Stimulated activated CD8-positive, alpha-beta memory T cell treated with anti-CD3 and anti-CD28 coated beads, Interleukin-7, amount 100 ng/mL, for 4 hours (primary cell): ENCODE measurements around the gene CALM3.
"Not testable (repeated sequence)": the region's sequence is repeated elsewhere in the genome, so short reads cannot be mapped to it uniquely, and the experiment has no call there.

ENCODE experiments used
- DNase-seq, 2 donors: peaks; one replicate each; pipeline ENCODE4 v3.0.0-alpha.2; 2020; ENCODE audit warnings: low read depth in 2 of 2

CALM3 gene

DNA sequence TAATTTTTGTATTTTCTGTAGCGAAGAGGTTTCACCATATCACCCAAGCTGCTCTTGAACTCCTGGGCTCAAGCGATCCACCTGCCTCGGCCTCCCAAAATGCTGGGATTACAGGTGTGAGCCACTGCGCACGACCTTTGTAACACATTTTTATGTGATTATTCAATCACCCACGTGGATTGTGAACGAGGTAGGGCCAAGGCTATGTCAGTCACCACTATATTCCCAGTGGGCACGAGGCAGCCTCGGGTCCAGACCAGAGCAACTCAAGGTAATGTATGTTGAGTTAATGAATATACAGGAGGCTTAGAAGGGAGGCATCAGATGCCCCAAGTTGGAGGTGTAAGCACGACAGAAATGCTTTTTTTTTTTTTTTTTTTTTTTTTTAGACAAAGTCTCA, 14.8 kb downstream of the CALM3 start:
- no peak for DNase-seq

DNA sequence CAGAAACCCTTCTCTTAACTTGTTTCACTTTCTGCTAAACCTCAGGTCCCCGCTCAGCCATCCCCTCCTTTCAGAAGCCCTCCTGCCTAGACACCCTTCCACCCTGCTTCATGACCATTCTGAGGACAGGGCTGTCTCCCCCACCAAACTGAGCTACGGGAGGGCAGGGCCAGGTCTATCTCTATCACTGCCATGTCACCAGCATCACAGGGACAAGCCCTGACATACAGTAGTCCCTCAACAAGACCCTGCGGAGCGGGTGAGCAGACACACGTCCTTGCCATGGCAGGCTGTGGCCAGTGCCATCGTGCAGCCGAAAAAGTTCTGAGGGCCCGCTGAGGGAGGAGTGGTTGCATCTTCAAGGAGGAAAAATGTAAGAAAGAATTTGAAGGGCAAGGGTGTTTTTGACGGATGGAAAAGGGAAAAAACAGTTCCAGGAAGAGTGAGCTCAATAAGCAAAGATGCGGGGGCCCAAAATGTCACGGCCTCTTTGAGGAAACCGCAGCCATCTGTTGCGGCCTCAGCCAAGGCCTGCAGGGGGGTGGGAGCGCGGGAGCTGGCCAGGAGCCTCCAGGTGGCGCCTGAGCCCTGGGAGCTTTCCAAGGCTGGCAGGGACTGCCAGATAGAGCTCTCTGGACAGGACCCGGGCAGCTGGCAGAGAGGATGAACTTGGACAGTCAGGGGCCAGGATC, 15.6 kb downstream of the CALM3 start:
- no peak for DNase-seq

DNA sequence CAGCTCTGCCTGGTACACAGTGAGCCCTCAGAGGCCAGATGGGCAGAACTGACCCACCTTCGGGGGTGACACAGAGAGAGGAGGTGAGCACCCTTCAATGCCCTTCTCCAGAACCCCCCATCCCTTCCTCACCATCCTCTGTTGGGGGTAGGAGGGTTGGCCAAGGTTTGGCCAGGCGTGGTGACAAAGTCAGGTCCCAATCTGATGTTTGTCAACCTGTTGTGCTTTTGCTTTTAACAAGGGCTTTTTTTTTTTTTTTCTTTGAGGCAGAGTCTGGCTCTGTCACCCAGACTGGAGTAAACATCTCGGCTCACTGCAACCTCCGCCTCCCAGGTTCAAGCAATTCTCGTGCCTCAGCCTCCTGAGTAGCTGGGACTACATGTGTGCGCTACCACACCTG, 16.5 kb downstream of the CALM3 start:
- DNase-seq: no peak

DNA sequence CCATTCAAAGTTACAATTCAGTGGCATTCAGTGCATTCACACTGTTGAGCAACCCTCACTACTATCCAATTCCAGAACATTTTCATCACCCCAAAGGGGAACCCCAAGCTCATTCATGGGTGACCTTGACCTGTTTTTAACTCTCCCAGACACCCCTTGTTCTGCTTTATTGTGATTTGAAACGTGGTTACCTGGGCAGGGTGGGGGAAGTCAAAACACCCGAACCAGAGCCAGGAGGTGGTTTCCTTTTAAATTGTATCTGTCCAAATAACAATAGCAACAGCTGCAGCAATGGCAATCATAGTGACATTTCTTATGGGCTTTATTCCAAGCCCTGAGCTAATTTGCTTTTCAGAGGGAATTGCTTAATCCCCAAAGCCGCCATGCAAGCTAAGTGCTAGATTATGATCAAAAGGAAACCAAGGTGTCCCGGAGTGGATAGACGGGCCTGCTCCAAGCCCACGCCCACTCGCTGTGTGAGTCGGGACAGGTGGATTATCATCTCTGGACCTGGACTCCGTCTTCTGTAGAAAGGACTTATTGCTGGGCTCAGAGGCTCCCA, 17.6 kb downstream of the CALM3 start:
- DNase-seq: no peak

DNA sequence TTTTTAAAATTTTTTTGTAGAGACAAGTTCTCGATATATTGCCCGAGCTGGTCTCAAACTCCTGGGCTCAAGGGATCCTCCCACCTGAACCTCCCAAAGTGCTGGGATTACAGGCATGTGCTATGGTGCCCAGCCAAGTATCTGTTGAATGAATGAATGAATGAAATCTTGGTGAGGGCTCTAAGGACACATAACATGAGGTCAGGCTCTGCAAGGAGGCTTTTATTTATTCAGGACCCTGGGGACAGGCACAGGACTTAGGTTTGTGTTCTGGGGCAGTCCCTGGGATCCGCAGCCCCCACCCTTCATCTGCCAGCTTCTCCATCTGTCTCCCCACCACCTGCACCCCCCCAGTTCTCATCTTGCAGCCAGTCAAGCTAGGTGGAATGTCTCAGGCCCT, 19.1 kb downstream of the CALM3 start:
- DNase-seq: no peak

DNA sequence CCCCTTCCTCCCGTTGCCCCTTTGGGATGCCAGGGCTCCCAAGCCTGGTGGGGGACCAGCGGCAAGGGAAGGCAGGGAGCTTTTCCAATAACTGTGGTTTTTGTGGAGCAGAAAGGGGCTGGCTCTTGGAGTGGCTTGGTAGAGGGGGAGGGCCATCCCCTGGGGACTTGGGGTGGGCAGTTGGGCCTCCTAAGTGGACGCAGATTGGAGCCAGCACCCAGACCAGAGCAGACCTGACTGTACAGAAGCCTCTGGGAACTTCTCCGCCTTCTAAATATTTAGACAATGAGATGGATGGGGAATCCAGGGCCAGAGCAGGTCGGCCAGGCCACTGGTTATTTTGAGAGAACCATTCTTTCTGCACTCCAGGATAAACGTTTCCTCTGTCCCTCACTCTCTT, 19.6 kb downstream of the CALM3 start:
- DNase-seq: no peak

DNA sequence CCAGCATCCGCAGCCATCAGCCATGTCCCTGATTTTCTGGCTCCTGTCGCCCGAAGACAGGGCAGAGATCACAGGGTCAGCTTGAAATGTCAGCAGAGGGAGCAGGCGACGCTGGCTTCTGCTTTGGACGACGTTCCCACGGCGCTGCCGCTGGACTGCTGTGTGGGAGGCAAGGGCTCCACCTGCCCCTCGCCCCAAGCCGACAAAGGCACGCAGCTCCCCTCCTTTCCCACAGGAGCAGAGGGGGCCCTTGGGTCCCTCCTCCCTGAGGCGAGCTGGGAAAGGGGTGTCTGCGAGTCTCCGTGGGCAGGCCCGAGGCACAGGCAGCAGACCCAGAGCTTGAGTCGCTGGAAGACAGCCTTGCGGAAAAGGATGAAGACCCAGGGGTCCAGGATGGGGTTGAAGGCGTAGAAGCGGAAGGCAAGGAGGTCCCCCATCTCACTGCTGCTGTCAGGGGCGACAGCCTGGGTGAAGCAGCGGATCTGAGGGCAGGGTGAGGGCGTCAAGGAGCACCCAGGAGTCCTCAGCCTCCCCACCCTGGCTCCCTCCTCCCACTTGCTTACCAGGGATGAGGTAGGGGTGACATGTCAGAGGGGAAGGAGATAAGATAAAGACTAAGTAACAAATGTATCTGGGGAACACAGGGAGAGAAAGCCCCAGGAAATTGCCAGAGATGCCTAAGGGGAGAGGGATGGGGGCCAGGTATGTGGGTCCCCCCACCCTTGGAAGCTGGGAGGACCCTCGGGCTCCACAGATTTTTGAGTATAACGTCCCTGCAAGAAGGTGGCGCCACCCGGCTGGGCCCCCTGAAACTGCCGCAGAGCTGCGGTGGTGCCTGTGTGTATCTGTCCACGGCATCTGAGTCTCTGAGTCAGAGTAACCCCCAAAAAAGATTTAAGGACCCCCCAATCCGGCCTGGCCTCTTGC, 20.3 kb downstream of the CALM3 start:
- no peak for DNase-seq

DNA sequence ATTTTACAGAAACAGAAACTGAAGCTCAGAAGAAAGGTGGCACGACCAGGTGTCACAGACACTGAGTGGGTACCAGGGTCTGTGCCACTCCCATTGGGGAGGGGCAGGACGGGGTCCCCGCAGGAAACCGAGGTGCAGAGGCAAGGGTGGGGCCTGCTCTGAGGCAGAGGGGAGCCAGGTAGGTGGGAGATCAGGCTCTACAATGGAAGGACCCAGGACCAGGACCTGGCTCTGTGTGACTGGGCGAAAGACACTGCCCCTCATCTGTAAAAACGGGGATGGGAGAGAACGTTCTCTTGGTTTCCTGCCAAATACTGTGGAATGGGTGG, 21.0 kb downstream of the CALM3 start:
- no peak for DNase-seq

DNA sequence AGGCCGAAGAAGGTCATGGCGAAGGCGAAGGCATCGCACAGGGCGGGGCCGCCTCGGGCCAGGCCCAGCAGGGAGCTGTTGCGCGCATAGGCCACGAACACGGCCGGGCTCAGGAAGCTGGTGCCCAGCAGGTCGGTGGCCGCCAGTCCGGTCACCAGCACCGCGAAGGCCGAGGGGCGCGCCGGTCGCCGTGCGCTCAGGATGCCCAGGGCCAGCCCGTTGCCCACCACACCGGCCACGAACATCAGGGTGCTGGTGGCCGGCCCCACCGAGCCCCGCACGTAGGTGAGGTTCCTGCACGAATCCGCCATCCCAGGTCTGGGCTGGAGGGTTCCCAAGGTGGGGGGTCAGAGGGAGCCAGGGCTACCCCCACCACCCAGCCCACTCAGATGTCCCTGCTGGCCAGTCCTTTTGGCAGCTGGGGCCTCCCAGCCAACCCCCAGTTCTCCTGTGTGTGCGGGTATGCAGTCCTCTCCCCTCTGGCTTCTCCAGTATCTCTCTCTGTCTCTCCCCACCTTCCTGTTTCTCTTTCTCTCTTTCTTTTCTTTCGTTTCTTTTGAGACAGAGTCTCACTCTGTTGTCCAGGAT, 22.9 kb downstream of the CALM3 start:
- DNase-seq: no peak

DNA sequence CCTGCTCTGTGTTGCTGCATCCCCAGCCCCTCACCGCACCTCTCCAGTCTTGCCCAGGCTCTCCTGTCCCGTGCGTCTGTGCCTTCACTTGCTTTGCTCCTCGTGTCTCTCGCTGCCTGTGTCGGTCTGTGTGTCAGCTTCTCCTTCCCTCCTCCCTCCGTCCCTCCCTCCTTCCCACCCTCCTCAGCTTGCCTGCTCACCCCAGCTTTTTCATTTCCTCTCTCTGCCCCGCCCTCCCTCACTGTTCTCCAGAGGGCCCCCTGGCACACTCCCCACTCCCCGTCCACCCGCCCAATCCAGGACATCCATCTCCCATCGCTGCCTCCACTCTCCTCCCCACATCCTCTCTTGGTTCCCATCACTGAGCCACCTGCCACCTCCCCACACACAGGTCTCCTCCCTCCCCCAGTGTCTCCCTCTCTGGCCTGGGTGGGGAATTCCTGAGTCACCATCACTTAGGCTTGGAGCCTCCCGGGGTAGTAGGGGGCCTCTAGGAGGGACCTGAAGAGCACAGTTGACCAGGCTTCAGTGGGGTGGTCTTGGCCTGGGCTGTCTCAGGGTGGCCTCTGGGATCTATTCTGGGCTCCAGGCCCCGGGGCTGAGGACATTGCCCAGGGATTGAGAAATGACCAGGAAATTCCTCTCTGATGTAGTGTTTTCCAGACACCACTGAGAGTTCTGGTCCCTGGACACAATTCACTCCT, 24.0 kb downstream of the CALM3 start, which contains the start of gene PTGIR:
TSS of gene PTGIR (minus strand) at position 132 of the 704 bp plus-strand sequence. CDS start 864 bp downstream, outside the sequence.
- DNase-seq: no peak

DNA sequence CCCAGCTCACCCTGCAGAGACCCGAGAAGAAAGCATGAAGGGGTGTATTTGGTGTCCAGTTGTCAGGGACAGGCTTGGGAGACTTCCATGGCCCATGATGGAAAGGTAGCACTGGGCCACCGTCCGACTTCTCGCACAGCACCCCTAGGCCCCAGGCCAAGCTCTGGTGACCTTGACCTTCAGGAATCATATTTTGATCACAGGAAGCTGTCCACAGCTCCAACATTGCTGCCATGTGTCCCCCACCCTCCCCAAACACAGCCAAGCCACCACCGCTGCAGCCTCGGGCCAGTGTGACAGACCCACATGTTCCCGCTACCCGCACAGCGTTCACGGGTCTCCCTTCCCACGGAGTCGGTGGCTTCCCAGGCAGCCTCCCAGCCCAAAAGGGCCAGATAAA, 24.6 kb downstream of the CALM3 start:
- no peak for DNase-seq

DNA sequence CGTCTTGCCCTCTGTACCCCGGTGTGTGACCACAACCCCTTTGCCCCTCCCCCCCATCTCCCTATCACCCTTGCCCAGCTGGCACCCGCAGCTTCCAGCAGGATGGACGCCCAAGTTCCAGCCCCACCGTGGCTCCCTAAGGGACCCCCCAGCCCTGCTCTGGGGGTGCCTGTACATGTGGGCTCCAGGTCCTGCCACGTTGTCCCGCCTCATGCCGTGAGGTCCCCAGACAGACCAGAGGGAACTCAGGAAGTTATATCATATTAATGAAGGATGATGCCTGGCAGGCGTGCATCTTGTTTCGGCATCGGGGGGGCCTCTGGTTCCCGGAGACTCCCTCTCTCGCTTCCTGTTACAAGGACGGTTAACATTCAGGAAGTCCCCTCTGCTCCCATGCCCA, 25.3 kb downstream of the CALM3 start:
- no peak for DNase-seq

DNA sequence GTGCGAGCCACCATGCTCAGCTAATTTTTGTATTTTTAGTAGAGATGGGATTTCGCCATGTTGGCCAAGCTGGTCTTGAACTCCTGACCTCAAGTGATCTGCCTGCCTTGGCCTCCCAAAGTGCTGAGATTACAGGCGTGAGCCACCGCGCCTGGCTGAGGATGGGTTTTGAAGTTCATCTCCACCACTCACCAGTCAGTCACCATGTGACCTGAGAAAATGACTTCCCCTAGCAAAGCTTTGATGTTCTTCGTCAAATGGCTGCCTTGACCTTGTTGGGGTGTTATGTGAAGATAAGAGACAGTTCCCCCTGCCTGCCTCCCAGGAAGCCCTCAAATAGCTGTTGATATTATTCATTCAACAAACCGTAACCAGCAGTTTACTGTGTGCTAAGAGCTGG, 27.8 kb downstream of the CALM3 start:
- not testable (repeated sequence) for DNase-seq

DNA sequence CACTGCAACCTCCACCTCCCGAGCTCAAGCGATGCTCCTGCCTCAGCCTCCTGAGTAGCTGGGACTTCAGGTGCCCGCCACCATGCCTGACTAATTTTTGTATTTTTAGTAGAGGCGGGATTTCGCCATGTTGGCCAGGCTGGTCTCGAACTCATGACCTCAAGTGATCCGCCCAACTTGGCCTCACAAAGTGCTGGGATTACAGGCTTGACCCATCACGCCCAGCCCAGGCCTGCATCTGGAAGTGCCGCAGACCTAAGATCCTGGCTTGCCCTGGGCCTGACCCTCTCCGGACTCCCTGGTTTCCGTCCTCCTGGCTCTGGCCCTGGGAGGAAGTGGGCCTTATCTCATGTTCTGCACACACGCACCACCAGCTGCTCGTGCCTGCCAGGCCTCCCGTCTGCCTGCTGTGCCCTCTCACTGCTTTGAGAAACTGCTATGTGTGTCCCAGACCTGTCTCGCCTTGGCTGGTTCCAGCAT, 28.5 kb downstream of the CALM3 start:
- DNase-seq: no peak

DNA sequence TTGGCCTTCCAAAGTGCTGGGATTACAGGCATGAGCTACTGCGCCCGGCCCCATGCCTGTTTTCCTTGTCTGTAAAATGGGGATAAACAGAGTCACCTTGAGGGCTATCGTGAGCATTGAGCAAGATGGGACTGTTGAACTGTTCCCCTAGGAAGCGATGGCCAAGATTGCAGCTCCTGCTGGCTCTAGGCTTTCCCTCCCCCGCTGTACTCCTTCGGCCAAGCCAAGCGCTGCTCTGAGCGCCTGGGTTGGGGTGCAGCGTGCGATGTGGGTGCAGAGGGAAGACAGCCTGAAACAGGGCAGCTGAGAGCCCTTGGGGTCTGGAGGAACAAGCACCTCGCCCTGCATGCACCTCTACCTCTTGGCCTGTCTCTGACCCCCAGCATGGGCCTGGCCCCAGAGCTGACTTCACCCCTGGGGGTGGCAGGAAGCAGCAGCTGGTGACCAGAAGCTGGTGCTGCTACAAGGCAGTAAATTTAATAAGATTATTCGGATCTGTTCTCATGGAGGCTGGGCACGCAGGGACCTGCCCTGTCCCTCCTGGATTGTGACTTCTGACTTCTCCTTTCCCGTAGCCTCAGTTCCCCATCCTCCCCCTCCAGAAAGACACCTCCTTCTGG, 29.6 kb downstream of the CALM3 start:
- no peak for DNase-seq

DNA sequence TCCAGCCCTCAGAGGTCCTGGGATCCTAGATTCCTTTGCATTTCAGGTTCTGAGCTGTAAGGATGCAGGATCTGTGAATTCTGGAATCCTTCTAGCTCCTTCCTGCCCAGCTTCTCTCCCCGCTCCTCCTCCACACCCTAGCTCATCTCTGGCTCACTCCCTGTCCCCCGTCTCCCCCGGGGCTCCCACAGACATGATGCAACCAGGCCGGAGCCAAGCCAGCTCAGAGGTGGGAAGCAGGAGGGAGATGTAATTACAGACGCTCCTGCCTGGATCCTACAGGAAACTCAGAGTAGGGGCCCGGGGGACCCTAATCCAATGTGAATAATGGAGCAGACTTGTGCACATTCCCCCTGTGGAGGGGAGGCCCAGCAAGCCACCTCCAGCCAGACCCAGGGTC, 30.4 kb downstream of the CALM3 start:
- DNase-seq: no peak

DNA sequence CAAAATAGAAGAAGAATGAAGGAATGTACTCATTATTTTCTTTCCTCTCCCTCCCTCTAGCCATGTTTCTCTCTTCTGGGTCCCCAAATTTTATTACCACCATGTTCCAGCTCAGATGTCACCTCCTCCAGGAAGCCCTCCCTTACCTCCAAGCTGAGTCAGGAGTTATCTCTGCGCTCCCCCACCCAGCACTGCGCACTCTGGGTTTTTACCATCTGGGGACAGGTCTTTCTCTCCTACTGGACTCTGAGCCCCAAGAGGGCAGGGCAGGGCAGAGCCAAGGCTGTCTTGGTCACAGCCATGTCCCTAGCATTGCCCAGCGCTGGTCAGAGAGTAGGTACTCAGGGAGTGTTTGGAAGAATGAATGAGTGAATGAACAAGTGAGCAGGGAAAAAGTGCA, 32.0 kb downstream of the CALM3 start:
- DNase-seq: no peak

DNA sequence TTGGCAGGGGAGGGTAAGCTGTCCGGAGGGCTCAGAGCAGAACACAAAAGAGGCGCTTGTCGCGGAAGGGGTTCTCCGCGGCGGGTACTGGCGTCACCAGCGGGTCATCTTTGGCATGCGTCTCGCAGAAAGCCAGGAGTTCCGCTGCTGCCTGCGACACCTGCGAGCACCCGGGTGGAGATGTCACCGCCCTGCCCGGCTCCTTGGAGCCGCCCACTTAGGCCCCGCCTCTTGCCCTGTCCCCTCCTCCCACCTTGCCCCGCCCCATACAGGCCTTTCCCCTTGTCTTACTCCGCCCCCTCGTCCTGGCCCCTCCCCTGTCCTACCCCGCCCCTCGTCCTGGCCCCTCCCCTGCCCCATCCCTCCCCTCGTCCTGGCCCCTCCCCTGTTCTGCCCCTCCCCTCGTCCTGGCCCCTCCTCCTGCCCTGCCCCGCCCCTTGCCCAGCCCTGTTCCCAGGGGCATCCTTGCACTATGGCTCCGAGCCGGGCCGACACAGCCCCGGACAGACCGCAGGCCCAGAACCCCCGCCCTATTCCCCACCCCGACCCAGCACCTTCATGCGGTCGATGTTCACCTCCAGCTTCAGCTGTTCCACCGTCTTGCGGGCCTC, 33.0 kb downstream of the CALM3 start:
- DNase-seq: peak; percentile 80 to 89

DNA sequence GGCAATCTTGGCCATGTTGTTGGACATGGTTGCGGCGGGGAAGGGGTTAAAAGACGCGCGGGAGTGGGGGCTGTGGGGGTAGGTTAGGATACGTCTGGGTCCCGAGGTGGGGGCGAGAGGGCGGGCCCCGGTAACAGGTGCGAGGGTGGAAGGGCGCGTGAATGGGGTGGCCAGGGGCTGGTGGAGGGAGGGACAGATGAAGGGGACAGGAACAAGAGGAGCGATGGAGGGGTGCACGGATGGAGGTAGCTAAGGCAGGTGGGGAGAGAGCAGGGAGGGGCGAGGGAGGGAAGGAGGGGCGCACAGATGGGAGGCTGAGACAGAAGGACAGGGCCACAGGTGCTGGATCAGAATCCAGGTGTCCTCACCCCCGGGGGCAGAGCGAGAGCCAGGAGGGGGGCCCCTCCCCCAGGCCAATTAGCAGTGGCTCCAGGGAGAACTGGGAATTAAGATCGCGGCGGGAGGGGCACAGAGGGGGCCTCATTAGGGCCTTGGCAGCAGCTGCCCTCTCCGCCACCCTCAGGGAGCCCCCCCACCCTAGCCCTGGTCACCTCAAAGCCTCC, 33.6 kb downstream of the CALM3 start:
- no peak for DNase-seq

DNA sequence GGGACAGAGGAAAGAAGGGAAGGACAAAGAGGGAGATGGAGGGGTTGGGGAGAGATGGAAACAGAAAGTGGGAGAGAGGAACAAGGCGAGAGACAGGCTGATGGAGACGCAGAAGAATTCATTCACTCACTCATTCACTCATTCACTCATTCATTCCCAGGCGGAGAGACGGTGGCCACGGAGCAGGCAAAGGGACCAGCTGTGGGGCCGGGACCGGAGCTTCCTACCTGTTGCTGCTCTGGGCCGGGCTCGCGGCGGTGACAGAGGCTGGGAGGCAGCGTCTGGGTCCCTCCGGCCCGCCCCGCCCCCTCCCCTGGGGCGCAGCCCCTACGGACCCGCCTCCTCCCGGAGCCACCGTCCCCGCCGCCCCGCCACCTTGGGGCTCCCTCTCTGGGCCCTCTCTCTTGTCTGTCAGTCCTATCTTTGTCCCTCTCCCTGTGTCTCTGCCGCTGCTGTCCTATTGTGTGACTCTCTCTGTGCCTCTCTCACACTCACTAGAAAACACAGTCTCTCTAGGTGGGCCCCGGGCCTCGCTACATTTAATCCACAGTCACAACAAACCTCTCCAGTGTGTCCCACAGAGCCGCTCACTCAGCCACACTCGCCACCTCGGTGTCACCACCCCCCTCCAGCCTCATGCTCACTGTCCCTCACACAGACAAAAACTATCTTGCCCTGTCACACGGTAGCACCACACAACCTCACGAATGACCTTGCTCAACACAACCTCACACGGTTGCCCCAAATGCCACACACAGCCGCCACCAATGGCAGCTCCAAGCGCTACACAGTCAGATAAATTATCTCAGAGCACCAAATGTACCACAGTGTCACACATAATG, 35.0 kb downstream of the CALM3 start, which contains the start of gene GNG8:
TSS of gene GNG8 (minus strand) at position 283 of the 842 bp plus-strand sequence. CDS start 1,520 bp downstream, outside the sequence.
- no peak for DNase-seq
